GM13976 (cell line): ENCODE data around the gene MRPL16.

ENCODE experiments used
- DNase-seq: peaks from one replicate; pipeline ENCODE4 v3.0.0; 2012; ENCODE audit warnings: low spot score
- in situ Hi-C: fragments of 300-500 bp; cut with MboI; formaldehyde crosslinking; loops from one replicate; pipeline ENCODE4 v1.12.0; 2022; ENCODE audit warnings: low sequenced_read_pairs, mixed read lengths, inconsistent platforms; ENCODE audit not compliant: unreplicated experiment
- TF ChIP-seq, protein P1 (sequence below): IDR thresholded peaks from 2 replicates; pipeline ENCODE4 v1.5.1; 2012; ENCODE audit warnings: borderline replicate concordance, mild to moderate bottlenecking; ENCODE audit not compliant: insufficient read depth; ENCODE audit errors: extremely low read depth, missing control alignments, control extremely low read depth

MRPL16 gene

DNA sequence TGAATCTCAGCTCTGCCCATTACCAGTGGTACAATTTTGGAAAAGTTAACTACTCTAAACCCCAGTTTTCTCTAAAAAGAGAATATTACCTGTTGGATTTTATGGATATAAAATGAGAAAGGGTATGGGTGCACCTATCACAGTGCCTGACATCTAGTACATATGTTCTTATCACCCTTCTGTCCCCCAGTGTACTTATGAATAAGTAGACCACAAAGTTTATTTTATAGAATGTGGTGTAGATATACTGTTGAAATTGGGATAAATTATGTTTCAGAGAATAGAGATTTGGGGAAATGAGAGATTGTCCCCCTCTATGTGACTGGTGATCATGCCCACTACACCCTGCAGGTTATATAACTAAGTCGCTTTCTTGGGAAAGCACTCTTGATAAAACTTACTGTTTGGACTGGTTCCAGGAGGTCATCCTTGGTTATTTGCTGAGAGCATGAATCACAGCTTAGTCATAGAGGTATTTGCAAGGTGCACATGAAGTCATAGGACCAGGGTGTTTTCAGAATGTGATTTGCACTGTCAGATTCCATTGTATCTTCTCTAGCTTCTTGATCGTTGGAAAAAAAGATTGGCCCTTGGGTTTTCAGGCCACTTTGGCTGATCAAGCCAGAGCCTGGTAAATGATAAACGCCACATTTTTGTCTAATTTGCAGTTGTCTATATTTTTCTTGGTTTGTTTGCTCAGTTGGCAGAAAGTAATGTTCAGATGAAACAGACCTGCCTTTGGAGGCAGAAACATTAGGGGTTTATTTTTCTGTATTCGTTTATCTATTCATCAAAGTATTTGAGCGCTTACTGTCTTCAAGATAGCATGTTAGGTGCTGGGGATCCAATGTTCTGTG is 34.1 kb downstream of the MRPL16 start:
- DNase-seq, result no peak
- TF ChIP-seq, protein P1, sequence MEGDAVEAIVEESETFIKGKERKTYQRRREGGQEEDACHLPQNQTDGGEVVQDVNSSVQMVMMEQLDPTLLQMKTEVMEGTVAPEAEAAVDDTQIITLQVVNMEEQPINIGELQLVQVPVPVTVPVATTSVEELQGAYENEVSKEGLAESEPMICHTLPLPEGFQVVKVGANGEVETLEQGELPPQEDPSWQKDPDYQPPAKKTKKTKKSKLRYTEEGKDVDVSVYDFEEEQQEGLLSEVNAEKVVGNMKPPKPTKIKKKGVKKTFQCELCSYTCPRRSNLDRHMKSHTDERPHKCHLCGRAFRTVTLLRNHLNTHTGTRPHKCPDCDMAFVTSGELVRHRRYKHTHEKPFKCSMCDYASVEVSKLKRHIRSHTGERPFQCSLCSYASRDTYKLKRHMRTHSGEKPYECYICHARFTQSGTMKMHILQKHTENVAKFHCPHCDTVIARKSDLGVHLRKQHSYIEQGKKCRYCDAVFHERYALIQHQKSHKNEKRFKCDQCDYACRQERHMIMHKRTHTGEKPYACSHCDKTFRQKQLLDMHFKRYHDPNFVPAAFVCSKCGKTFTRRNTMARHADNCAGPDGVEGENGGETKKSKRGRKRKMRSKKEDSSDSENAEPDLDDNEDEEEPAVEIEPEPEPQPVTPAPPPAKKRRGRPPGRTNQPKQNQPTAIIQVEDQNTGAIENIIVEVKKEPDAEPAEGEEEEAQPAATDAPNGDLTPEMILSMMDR, result no peak
- in situ Hi-C loops, result no loop called here

DNA sequence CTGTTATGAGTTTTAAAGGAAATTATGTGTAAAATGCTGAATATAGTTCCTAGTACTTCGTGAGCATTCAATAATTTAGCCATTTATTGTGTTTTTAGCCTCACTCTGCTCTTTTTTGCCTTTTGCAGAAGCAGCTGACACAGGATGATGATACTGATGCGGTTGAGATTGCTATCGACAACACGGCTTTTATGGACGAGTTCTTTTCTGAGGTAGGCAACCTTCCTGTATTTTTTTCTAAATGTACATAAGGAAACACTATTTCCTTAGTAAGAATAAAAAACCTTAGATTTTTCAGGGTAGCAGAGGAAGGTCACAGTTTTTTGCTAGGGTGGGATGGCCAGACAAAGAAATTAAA is 37.5 kb downstream of the MRPL16 start:
- in situ Hi-C loops, result no loop called here
- TF ChIP-seq, protein P1, result no peak
- DNase-seq, result no peak

DNA sequence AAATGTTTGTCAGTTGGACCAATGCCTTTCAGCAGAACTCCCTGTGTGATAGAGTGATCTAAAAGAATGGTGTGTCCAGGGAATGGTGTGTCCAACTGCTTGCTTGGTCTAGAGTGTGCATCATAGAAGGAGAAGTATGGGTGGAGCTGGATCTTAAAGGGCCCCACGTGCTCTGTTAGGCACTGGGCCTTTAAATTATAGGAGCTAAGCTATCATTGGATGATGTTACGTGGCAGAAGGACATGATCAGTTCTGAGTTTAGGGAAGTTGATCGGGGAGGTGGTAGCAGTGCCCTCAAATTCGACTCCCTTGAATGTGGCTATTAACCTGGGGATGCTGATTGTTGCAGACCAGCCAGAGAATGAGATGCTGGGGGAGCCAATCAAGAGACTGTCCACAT is 39.0 kb downstream of the MRPL16 start:
- DNase-seq, result no peak
- TF ChIP-seq, protein P1, result no peak
- in situ Hi-C loops, result no loop called here

DNA sequence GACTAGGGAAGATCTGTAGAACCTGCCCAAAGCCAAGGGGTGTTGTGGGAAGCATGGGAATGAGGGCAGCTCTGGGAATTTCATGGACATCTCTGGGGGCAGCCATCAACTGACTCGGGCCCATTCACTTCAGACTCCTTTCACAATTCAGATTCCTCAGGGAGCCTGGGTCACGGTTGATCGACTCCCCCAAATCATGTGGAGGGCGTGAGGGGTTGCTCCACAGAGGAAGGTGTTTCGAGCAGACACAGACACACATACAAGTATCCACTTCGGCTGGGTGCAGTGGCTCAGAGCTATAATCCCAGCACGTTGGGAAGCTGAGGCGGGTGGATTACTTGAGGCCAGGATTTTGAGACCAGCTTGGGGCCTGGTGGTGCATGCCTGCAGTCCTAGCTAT is 39.7 kb downstream of the MRPL16 start:
- TF ChIP-seq, protein P1, result no peak
- DNase-seq, result no peak
- in situ Hi-C loops, result no loop called here

DNA sequence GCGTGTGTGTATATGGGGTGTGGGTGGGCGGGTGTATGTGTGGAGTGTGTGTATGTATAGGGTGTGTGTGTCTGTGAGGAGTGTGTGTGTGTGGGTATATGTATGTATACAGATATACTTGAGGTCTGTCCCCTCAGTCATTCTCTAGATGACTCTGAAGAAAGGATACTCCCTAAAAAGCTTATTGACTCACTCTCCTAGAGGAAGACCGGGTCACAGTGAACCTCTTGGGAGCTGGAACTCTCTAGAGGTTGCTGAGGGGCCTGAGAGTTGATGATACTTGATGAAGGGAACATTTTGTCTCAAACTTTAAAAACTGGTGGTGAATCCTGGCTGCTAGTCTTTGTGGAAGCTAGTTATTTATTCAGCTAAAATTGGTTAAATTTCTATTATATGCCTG is 40.3 kb downstream of the MRPL16 start:
- in situ Hi-C loops, result no loop called here
- TF ChIP-seq, protein P1, result no peak
- DNase-seq, result no peak

DNA sequence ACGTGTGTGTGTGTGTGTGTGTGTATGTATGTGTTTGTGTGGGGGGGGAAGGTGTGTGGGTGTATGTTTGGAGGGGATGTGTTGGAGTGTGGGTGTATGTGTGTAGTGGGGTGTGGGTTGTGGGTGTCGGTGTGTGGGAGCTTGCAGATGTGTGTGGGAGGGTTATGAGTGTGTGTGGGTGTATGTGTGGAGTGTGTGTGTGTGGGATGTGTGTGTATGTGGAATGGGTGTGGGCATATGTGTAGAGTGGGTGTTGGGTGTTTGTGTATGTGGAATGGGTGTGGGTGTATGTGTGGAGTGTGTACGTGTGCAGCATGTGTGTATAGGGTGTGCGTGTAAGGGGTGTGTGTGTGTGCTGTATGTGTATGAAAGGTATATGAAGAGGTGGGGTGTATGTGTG is 40.8 kb downstream of the MRPL16 start:
- in situ Hi-C loops, result no loop called here
- DNase-seq, result no peak
- TF ChIP-seq, protein P1, result no peak
